Measurements from ENCODE around the gene CNNM3. TPM values are rescaled to one million over a fixed set of nuclear protein-coding genes. Genes with fewer than 3 reads are reported as not detected.
"Not testable (repeated sequence)": the region's sequence is repeated elsewhere in the genome, so short reads cannot be mapped to it uniquely, and the experiment has no call there.

CNNM3 gene
- total RNA-seq, 2 experiments from 2014 or later: 13.5 to 18.6 TPM

DNA sequence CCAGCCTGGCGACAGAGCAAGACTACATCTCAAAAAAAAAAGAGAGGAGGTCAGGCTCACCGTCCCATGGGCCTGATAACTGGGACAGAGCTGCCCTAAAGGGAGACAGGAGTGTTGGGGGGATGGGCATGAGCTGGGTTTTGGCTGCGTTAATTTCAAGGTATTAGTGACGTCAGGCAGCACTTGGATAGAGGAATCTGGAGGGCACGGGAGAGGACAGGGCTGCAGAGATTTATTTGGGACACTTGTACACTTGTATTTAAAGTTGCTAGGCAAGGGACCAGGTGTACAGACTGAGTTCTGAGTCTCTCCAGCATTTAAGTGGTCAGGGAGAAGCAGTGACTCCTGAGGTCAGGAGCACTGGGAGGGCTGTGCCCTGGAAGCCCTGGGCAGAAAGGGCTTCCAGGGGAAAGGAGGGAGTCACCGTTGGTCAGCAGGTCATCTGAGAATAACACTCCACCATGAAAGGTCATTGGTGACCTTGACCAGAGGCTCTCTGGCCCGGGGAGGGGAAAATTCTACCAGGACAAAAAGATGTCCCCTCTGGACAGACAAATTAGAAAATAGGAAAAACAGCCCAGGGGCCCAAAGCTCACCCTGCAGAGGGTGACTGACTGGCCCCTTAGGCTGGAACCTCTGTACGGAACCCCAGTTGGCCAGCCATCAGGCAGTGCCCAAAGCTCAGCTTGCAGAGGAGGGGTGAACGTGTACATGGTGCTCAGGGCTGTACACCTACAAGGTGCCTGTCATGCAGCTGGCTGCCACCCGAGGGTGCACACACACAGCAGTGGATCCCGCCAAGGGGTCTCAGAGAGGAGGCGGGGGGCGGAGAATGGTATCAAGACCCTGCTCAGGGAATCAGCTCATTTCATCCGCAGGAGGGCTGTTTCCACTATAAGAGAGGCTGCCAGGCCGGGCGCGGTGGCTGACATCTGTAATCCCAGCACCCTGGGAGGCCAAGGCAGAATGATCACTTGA is 23.0 kb upstream of the CNNM3 start:
- Histone ChIP-seq H3K4me1 (ENCODE audit: insufficient read depth, low read length, poor library complexity, severe bottlenecking) (no peaks in the 10 kb centered on the region), H3K27ac (ENCODE audit: low read depth, low read length, poor library complexity, severe bottlenecking) (no peak overlapping the region), H2AFZ (ENCODE audit: low read length) (no peak overlapping the region), H4K20me1 (ENCODE audit: insufficient read depth, low read length) (no peaks in the 10 kb centered on the region), H3K4me3 (ENCODE audit: low read depth, low read length, poor library complexity, severe bottlenecking) (no peak overlapping the region), H3K79me2 (ENCODE audit: insufficient read depth, low read depth, low read length) (no peaks in the 10 kb centered on the region), H3K36me3 (ENCODE audit: insufficient read depth, low read length) (no peaks in the 10 kb centered on the region), H3K9me2 (ENCODE audit: insufficient read depth, low read length) (no peaks in the 10 kb centered on the region), H3K9me3 (ENCODE audit: low read length) (no peaks in the 10 kb centered on the region), H3K4me2 (ENCODE audit: low read length) (no peak overlapping the region)
- intact Hi-C loops (cut with micrococcal nuclease; ENCODE audit: unreplicated experiment): no loop called here
- no peak for DNase-seq (ENCODE audit: low spot score)
- TF ChIP-seq EZH2phosphoT487 (IDR thresholded peaks at IDR 0.05; ENCODE audit: borderline replicate concordance, low read depth, low read length) (no peak), CTCF (conservative IDR thresholded peaks at IDR 0.05; ENCODE audit: low read length) (peak; percentile 32; the same call in 1 of the 2 replicates)
- BruUV-seq (replicated peaks): no TSS peak
- ChIA-PET CTCF (ENCODE audit: unreplicated experiment) (interaction anchor here (0.8 kb wide), 1 partner anchor 31 kb away, joined by 3 read pairs; no protein-coding TSS in a partner anchor), POLR2A (interaction anchor here (0.6 kb wide), 1 partner anchor 8 kb away, joined by 3 read pairs; no protein-coding TSS in a partner anchor)

DNA sequence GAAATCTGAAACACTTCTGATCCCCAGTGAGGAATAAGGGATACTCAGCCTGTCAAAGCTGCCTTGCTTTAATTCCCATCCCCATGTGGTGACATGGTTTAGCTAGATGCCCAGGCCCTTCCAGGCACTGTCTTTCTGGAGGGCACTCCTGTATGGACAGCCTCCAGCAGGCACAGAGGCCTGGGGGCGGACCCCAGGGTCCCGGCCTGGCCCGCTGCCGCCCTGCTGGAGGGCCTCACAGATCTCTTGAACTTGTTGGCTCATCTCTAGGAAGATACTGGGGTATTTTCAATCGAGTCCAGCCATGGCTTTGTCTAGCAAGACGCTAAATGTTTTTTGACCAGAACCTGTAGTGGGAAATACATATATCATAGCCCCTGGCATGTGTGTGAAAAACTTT is 21.0 kb upstream of the CNNM3 start:
- no peaks in the 10 kb centered on the region for H3K4me1 ChIP-seq (ENCODE audit: insufficient read depth, low read length, poor library complexity, severe bottlenecking)
- H3K79me2 ChIP-seq (ENCODE audit: insufficient read depth, low read depth, low read length): no peaks in the 10 kb centered on the region
- DNase-seq (ENCODE audit: low spot score): no peak
- H3K4me3 ChIP-seq (ENCODE audit: low read depth, low read length, poor library complexity, severe bottlenecking): no peak overlapping the region
- ChIA-PET CTCF (ENCODE audit: unreplicated experiment) (no interaction called here), POLR2A (no interaction called here)
- H4K20me1 ChIP-seq (ENCODE audit: insufficient read depth, low read length): no peaks in the 10 kb centered on the region
- BruUV-seq (replicated peaks): no TSS peak
- H2AFZ ChIP-seq (ENCODE audit: low read length): no peak overlapping the region
- H3K27ac ChIP-seq (ENCODE audit: low read depth, low read length, poor library complexity, severe bottlenecking): no peak overlapping the region
- no peaks in the 10 kb centered on the region for H3K9me2 ChIP-seq (ENCODE audit: insufficient read depth, low read length)
- TF ChIP-seq EZH2phosphoT487 (IDR thresholded peaks at IDR 0.05; ENCODE audit: borderline replicate concordance, low read depth, low read length): no peak
- TF ChIP-seq CTCF (conservative IDR thresholded peaks at IDR 0.05; ENCODE audit: low read length): no peak
- intact Hi-C loops (cut with micrococcal nuclease; ENCODE audit: unreplicated experiment): no loop called here
- H3K4me2 ChIP-seq (ENCODE audit: low read length): no peak overlapping the region
- no peaks in the 10 kb centered on the region; the same call in 1 of the 2 replicates for H3K36me3 ChIP-seq (ENCODE audit: insufficient read depth, low read length)
- H3K9me3 ChIP-seq (ENCODE audit: low read length): no peaks in the 10 kb centered on the region

GRCh38 chr2:96796497-96796896 is 19.6 kb upstream of the CNNM3 start:
- DNase-seq (ENCODE audit: low spot score); CTCF ChIA-PET (ENCODE audit: unreplicated experiment): not testable (repeated sequence)

More at GRCh38 chr2:96796497-96796896, 19.6 kb upstream of the CNNM3 start:
- intact Hi-C loops (cut with micrococcal nuclease; ENCODE audit: unreplicated experiment); H3K4me3 ChIP-seq (ENCODE audit: low read depth, low read length, poor library complexity, severe bottlenecking); H3K9me2 ChIP-seq (ENCODE audit: insufficient read depth, low read length); H3K4me2 ChIP-seq (ENCODE audit: low read length); H3K79me2 ChIP-seq (ENCODE audit: insufficient read depth, low read depth, low read length); H3K36me3 ChIP-seq (ENCODE audit: insufficient read depth, low read length); H3K9me3 ChIP-seq (ENCODE audit: low read length); H3K27ac ChIP-seq (ENCODE audit: low read depth, low read length, poor library complexity, severe bottlenecking); H3K4me1 ChIP-seq (ENCODE audit: insufficient read depth, low read length, poor library complexity, severe bottlenecking); POLR2A ChIA-PET; H2AFZ ChIP-seq (ENCODE audit: low read length); H4K20me1 ChIP-seq (ENCODE audit: insufficient read depth, low read length); BruUV-seq (replicated peaks): not testable (repeated sequence)
